GM13976 (cell line): ENCODE results near the gene EBF3.

Experiments
- DNase-seq: peaks from one replicate; pipeline ENCODE4 v3.0.0; 2012; ENCODE audit warnings: low spot score
- CTCF ChIP-seq: IDR thresholded peaks from 2 replicates; pipeline ENCODE4 v1.5.1; 2012; ENCODE audit warnings: borderline replicate concordance, mild to moderate bottlenecking; ENCODE audit not compliant: insufficient read depth; ENCODE audit errors: extremely low read depth, missing control alignments, control extremely low read depth
- in situ Hi-C: fragments of 300-500 bp; cut with MboI; formaldehyde crosslinking; loops from one replicate; pipeline ENCODE4 v1.12.0; 2022; ENCODE audit warnings: low sequenced_read_pairs, mixed read lengths, inconsistent platforms; ENCODE audit not compliant: unreplicated experiment

EBF3 gene

GRCh38 chr10:130003787-130004613 is 39.9 kb upstream of the EBF3 start:
- DNase-seq, result no peak
- TF ChIP-seq CTCF, result no peak
- in situ Hi-C loops, result no loop called here

- no peak for DNase-seq
- in situ Hi-C loops, result no loop called here
- TF ChIP-seq CTCF, result no peak
Measured at GRCh38 chr10:130003166-130003565, 39.1 kb upstream of the EBF3 start.

- no peak for TF ChIP-seq CTCF
- in situ Hi-C loops, result no loop called here
- DNase-seq, result no peak
Measured at GRCh38 chr10:130002606-130003005, 38.5 kb upstream of the EBF3 start.

- DNase-seq, result no peak
- no peak for TF ChIP-seq CTCF
- in situ Hi-C loops, result no loop called here
Measured at GRCh38 chr10:130000918-130001317, 36.8 kb upstream of the EBF3 start.

- TF ChIP-seq CTCF, result no peak
- in situ Hi-C loops, result no loop called here
- no peak for DNase-seq
Measured at GRCh38 chr10:129999140-129999539, 35.1 kb upstream of the EBF3 start.

GRCh38 chr10:129993621-129994020 is 29.5 kb upstream of the EBF3 start:
- DNase-seq, result no peak
- no peak for TF ChIP-seq CTCF
- in situ Hi-C loops, result no loop called here
